Measurements from ENCODE around the gene ZFP36L2. TPM values are rescaled to one million over a fixed set of nuclear protein-coding genes. Genes with fewer than 3 reads are reported as not detected.
A peak's percentile ranks its signal among the peaks of the same experiment; 100 is the strongest.

The ZFP36L2 gene
- total and polyA plus RNA-seq, 9 of the 15 experiments (the other 6 are each of a cell fraction or from before 2014, with no cell fraction given): 4.1 to 60.6 (median 20.3) TPM

DNA sequence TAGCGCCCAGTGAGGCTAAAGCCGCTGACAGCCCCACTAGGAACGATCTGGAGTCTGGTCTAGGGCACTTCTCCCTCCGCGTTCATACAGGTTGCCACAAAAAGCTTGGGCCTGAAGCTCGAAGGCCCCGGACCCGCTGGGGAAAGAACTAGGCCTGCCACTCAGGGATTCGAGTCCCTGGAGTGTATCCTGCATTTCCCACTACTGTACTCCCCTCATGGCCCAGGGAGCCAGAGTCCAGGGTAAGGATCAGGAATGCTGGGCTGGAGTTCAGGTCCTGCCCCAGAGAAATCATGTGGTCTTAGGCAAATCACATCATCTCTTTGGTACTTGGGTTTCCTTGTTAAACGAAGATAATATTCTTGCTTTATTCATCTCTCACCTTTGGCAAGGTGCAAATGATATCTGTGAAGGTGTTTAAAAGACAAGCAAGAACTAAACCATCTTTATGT is 1.4 kb upstream of the ZFP36L2 start (continued):
- no peak for TF ChIP-seq HDAC3 (IDR thresholded peaks at IDR 0.05; ENCODE audit: borderline replicate concordance, partially characterized antibody)
- no peak for TF ChIP-seq ZBTB5 (IDR thresholded peaks at IDR 0.05)
- no peak for TF ChIP-seq SETDB1 (IDR thresholded peaks at IDR 0.05; ENCODE audit: low read length)
- TF ChIP-seq, protein P1, sequence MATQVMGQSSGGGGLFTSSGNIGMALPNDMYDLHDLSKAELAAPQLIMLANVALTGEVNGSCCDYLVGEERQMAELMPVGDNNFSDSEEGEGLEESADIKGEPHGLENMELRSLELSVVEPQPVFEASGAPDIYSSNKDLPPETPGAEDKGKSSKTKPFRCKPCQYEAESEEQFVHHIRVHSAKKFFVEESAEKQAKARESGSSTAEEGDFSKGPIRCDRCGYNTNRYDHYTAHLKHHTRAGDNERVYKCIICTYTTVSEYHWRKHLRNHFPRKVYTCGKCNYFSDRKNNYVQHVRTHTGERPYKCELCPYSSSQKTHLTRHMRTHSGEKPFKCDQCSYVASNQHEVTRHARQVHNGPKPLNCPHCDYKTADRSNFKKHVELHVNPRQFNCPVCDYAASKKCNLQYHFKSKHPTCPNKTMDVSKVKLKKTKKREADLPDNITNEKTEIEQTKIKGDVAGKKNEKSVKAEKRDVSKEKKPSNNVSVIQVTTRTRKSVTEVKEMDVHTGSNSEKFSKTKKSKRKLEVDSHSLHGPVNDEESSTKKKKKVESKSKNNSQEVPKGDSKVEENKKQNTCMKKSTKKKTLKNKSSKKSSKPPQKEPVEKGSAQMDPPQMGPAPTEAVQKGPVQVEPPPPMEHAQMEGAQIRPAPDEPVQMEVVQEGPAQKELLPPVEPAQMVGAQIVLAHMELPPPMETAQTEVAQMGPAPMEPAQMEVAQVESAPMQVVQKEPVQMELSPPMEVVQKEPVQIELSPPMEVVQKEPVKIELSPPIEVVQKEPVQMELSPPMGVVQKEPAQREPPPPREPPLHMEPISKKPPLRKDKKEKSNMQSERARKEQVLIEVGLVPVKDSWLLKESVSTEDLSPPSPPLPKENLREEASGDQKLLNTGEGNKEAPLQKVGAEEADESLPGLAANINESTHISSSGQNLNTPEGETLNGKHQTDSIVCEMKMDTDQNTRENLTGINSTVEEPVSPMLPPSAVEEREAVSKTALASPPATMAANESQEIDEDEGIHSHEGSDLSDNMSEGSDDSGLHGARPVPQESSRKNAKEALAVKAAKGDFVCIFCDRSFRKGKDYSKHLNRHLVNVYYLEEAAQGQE (IDR thresholded peaks at IDR 0.05; ENCODE audit: borderline replicate concordance): peak; percentile 2; the same call in 1 of the 2 replicates
- TF ChIP-seq, protein P1 (CRISPR knock-in tag; IDR thresholded peaks at IDR 0.05; ENCODE audit: low read depth): no peak
- no peak for TF ChIP-seq POLR3A (IDR thresholded peaks at IDR 0.05; ENCODE audit: borderline replicate concordance, extremely low read depth, insufficient read depth, insufficient read length)
- no peak for TF ChIP-seq SIX5 (IDR thresholded peaks at IDR 0.05; ENCODE audit: borderline replicate concordance in 1 of 2, insufficient read depth in 1 of 2, low read depth in 1 of 2, low read length in 2 of 2)
- no peak for TF ChIP-seq TCF7 (IDR thresholded peaks at IDR 0.05; ENCODE audit: borderline replicate concordance)
- TF ChIP-seq CC2D1A (IDR thresholded peaks at IDR 0.05): 0 out of 2 replicates have a peak, but pooled peaks have one; percentile 6
- no peak for TF ChIP-seq BCL6 (CRISPR knock-in tag; IDR thresholded peaks at IDR 0.05)
- TF ChIP-seq E2F3 (CRISPR knock-in tag; IDR thresholded peaks at IDR 0.05): no peak
- TF ChIP-seq HMGN3 (IDR thresholded peaks at IDR 0.05; ENCODE audit: borderline replicate concordance, extremely low read depth, insufficient read length, low read depth, low read length): no peak
- TF ChIP-seq, protein P2, sequence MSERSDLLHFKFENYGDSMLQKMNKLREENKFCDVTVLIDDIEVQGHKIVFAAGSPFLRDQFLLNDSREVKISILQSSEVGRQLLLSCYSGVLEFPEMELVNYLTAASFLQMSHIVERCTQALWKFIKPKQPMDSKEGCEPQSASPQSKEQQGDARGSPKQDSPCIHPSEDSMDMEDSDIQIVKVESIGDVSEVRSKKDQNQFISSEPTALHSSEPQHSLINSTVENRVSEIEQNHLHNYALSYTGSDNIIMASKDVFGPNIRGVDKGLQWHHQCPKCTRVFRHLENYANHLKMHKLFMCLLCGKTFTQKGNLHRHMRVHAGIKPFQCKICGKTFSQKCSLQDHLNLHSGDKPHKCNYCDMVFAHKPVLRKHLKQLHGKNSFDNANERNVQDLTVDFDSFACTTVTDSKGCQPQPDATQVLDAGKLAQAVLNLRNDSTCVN (CRISPR knock-in tag; IDR thresholded peaks at IDR 0.05): no peak
- TF ChIP-seq E2F5 (CRISPR knock-in tag; IDR thresholded peaks at IDR 0.05): no peak

Measured in K562 (cell line).